ENCODE data around the gene SLC25A28.
A peak's percentile ranks its signal among the peaks of the same experiment; 100 is the strongest.

The SLC25A28 gene, protein sequence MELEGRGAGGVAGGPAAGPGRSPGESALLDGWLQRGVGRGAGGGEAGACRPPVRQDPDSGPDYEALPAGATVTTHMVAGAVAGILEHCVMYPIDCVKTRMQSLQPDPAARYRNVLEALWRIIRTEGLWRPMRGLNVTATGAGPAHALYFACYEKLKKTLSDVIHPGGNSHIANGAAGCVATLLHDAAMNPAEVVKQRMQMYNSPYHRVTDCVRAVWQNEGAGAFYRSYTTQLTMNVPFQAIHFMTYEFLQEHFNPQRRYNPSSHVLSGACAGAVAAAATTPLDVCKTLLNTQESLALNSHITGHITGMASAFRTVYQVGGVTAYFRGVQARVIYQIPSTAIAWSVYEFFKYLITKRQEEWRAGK

DNA sequence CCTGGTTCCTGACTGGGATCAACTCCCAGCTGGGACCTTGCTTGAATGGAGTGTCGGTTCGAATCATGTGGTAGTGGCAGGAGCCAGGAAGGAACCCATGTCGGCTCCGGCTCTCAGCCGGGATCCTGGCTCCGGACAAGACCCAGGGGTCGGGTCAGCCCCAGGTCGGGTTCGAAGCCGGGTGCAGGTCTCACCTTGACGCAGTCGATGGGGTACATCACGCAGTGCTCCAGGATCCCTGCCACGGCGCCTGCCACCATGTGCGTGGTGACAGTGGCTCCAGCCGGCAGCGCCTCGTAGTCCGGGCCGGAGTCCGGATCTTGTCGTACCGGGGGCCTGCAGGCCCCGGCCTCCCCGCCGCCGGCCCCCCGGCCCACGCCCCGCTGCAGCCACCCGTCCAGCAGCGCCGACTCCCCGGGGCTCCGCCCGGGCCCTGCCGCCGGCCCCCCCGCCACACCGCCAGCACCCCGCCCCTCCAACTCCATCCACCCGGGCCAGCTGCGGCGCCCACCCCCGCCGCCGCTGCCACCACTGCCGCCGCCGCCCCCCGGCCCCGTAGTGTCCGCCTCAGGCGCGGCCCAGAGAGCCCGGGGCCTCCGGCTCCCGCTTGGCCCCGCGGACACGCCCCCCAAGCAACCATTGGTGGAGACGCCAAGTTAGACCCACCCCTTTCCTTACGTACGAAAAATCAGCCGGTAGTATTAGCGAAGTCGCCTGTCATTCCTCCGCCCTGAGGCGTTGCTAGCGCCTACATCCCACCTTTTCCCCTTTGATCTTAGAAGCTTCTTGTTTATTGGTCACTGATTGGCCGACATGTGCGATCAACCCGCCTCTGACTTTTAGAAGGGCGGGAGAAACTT is at the start of gene SLC25A28:
Gene SLC25A28, minus strand, starts transcription at position 589 of the 860 bp plus-strand sequence. Its CDS starts 104 bp downstream, at position 485.
- DNase-seq, result peak; percentile 98 to 100 (median 99)

DNA sequence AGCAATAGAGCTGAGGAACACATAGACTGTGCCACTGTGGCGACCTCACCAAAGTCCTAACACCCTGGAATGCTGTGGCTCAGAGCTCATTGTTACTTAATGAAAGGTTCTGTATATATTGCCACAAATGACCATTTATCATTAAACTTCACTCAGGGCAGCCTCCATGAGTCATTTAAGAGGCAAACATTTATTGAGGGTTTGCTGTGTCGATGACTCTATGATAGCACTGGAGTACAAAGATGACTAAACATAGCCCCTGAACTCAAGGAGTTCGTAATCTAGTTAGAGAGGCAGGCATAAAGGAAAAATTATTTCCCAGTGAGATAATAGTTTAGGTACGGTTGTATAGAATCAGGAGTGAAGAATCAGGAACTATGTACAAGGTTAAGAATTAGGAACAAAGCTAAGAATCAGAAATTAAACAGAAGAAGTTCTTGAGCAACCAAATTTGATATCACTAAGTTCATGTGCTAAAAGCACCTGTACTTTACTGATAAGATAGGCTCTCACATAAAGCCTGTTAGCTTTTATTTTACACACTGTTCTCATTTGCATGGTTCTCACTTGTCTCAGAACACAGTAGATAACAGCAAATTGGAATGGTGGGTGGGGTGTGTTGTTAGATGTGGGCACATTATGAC is 47.0 kb upstream of the SLC25A28 start:
- no peak for DNase-seq

- no peak for DNase-seq
Measured at GRCh38 chr10:99665304-99665703, 45.1 kb upstream of the SLC25A28 start.

DNA sequence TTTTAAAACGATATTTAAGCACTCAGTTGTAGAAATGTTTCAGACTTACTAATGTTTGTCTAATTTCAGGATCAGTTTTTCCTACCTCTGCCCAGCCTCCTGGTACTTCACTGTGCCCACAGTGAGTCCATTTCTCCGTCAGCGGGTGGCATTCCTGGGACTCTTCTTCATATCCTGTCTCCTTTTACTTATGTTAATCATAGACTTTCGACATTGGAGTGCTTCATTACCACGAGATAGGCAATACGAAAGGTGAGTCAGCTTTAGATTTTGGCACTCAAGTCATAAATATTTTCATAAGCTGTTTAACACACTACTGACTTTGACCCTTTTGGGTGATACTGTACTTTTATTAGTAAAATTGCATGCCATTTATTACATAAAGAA is 41.1 kb upstream of the SLC25A28 start:
- DNase-seq, result peak in 2 of 3 donors; percentile 16 to 53

- DNase-seq, result no peak
Measured at GRCh38 chr10:99660662-99661376, 40.6 kb upstream of the SLC25A28 start.

DNA sequence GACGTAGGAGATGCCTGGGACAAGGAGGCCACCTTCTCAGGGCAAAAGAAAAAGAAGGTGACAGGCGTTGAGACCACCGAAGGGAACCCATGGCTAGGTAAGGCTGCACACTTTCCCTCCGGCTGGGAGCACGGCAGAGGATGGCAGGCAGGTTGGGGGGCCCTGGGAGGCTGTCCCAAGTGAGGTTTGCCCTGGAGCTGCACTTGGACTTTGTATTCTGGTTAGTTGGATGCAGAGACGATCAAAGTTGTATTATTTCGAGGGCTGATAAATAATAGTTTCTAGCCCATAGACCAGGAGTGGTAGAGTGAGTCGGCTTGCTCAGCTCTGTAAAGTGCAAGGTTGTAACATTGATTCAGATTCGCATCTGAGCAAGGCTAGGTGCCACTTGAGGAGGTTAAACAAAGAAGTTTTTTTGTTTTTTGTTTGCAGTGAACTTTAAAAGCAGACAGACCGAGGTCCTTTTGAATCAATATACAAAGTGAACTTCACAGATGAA is 39.7 kb upstream of the SLC25A28 start:
- DNase-seq, result no peak

GRCh38 chr10:99659031-99659867 is 39.0 kb upstream of the SLC25A28 start, which contains the start of gene ENTPD7:
Gene ENTPD7, plus strand, starts transcription at chr10:99659509. Its CDS starts 448 bp downstream, at chr10:99659957.
- peak; percentile 97 to 98 (median 98) for DNase-seq

DNA sequence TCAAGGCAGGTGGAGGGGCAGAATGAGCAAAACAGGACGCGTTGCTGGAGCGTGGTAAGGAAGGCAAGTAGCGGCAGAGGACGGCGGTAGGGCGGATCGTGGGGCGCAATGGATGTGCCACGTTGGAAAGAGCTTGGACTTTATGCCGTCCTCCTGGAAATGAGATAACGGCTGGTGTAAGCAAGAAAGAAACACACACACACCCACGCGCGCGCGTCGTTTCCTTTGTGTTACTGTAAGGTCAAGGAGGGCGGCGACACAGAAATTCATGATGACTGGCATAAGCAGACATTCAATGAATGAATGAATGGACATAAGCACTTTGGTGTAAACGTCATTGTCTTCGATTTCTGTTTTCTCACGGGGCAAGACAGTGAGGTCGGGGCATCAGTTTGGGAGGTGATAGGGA is 38.4 kb upstream of the SLC25A28 start:
- DNase-seq, result peak; percentile 88 to 94 (median 93)

DNA sequence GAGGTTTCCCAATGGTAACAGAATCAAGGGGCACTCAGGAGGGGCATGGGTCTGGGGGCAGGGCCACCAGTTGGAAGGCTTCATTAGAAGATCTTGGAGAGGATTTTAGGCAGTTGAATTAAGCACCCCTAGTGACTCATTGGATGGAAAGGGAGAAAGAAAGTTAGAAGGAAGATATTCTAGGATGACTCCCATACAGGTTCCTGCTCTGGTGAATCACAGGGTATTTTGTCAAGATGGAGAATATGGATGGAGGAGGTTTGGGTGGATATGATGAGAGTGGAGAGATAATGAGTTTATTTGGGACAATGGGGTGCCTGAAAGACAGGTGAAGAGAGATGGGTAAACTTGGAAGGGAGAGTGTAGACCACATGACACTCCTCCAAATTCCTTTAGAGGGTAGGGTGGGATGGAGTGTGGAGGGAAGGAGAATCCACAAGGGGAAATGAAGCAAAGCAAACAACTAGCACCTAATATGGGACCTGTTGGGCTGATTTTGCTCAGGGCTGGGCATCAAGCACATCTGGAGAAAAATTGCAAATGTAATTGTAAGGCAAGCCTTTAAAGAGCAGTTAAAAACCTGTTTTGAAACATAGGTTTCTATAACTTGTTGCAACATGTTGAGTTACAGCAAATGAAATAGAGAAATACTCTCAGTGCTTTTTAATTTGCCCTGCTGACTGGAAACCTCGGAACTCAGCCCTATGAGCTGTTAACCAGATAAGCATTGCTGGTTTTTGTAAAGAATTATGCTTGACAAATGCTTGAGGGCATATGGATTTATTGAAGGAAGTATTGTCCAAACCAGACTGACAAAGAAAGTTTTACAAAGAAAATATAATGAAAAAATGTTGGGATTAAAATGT is 36.2 kb upstream of the SLC25A28 start:
- peak in 2 of 3 donors; percentile 44 to 47 for DNase-seq

GRCh38 chr10:99654390-99655175 is 34.3 kb upstream of the SLC25A28 start:
- no peak for DNase-seq

- no peak for DNase-seq
Measured at GRCh38 chr10:99652800-99653390, 32.7 kb upstream of the SLC25A28 start.

GRCh38 chr10:99648717-99649116 is 28.5 kb upstream of the SLC25A28 start:
- peak in 1 of 3 donors; percentile 38 for DNase-seq

GRCh38 chr10:99647601-99648151 is 27.4 kb upstream of the SLC25A28 start:
- DNase-seq, result no peak

DNA sequence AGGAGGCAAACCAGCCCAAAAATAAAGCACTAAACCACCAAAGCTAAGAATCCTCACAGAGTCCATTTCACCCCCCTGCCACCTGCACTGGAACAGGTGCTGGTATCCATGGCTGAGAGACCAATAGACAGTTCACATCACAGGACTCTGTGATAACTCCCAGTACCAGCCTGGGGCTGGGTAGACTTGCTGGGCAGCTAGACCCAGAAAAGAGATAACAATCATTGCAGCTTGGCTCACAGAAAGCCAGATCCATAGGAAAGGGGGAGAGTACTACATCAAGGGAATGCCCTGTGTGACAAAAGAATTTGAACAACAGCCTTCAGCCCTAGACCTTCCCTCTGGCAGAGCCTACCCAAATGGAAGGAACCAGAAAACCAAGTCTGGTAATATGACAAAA is 13.6 kb upstream of the SLC25A28 start:
- DNase-seq, result no peak

DNA sequence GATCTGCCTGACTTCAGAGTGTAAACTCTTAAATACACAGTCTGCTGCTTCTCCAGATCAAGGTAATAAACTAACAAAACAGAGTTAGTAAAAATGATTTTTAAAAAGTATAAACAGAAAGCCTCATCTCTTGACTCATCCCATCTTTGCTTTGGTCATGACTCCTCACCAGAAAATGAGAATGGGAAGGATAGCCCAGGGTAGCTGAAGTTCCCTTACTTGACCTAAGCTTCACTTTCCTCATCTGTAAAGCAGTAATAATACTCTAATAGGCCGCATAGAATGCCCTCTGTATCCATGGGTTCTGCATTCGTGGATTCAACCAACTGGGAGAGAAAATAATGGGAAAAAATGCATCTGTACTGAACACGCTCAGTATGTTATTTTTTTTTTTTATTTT is 11.3 kb upstream of the SLC25A28 start:
- no peak for DNase-seq

DNA sequence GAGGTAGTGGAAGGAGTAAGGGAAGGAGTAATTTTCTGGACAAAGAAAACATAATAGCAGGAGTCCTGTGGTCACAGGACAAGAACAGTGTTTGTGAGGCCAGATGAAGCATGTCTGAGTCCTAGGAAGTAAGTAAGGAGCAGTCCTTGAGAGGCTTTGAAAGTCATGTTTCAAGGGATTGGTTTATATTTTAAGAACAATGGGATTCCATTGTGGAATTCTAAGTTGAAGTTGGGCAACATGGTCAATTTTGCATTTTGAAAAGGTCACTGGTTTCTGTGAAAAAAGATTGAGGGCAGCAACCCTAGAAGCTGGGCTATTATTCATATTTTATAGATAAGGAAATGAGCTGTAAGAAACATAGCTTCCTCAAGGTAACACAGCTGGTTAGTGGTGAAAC is 10.8 kb upstream of the SLC25A28 start:
- no peak for DNase-seq

DNA sequence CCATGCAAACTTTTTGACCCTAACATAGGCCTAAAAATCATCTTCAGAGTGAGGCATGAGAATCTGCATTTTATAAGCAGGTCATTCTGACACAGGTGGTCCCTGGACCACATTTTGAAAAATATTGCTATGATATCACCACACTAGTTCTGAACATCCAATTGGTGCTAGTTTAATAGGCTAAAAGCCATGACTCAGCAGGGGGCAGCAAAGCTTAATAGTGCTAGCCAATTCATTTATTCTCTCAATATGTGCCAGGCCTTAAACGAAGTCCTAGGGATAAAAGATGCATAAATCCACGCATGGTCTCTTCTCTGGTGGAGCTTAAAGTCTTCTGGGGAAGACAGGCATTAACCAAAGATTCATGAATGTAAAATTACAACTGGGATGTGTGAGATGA is 10.2 kb upstream of the SLC25A28 start:
- peak; percentile 60 to 72 (median 60) for DNase-seq

DNA sequence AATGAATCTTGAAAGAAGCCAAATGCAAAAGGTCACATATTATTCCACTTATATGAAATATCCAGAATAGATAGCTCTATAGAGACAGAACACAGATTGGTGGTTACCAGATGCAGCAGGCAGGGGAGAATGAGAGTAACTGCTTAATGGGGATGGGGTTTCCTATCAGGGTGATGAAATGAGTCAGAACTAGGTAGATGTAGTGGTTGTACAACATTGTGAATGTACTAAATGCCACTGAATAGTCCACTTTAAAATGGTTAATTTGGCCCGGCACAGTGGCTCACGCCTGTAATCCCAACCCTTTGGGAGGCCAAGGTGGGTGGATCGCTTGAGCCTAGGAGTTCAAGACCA is 9.4 kb upstream of the SLC25A28 start:
- DNase-seq, result no peak
